Anterior cingulate cortex (tissue), 58 donors: ENCODE data around the gene SH3BP4.

ENCODE experiments used
- DNase-seq, 58 donors: peaks; one replicate each; lab custom pipeline; 2025; lab: John Stamatoyannopoulos, UW

SH3BP4 gene

DNA sequence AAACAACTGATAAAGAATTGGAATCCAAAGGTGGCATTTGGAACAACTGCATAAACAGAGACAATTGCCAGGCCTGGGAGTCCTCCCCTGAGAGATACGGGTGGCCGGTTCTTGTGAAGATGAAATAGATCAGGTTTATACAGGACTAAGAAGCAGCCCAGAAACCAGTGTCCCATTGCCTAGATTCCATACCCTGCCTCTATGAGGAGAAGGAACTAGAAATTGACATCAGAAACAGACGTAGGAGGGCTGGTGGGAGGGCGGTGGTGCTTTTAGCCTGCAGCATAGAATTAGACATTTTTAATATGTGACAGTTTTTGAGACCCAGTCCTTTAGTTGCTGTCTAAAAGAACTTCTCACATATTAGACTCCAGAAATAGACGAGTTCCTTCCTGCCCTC, 11.8 kb upstream of the SH3BP4 start:
- DNase-seq: no peak

- no peak for DNase-seq
These were observed 11.3 kb upstream of the SH3BP4 start for GRCh38 chr2:234940527-234940926.

GRCh38 chr2:234945339-234945873, 6.4 kb upstream of the SH3BP4 start:
- DNase-seq: no peak

DNA sequence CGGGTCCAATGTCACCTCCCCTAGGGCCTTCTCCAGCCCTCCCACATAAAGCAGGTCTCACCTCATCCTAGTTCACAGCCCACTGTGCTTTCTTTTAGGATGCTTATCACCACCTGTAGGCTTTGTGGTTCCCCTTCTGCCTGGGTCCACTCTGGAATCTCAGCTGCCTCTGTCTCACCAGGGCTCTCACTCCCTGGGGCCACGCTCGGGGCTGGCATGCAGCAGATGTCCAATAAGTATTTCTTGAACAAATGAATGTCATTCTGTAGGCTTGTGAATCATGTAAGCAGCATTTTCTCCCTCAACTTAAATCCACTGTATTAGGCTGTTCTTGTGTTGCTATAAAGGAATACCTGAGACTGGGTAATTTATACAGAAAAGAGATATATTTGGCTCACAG, 4.3 kb upstream of the SH3BP4 start:
- no peak for DNase-seq

- DNase-seq: no peak
These were observed 1.9 kb upstream of the SH3BP4 start for GRCh38 chr2:234949762-234950434.

DNA sequence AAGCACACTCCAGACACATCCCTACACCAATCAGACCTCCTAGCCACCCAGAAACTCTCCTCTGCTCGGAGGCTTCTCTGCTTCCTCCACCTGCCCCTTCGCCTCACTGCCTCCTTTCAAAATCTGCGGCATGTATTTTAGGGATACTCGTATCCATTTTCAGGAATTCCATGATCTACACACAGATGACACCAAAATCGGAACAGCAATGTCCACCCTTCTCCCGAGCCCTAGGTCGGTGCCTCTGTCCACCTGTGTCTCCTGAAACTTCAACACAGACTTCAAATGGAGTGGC, 1.4 kb upstream of the SH3BP4 start:
- DNase-seq: no peak

GRCh38 chr2:234950730-234951663, 820 bp upstream of the SH3BP4 start:
- peak in 1 of 58 donors; percentile 55 for DNase-seq

GRCh38 chr2:234952270-234953115, 676 bp downstream of the SH3BP4 start:
- DNase-seq: peak in 7 of 58 donors; percentile 16 to 38 (median 31)

DNA sequence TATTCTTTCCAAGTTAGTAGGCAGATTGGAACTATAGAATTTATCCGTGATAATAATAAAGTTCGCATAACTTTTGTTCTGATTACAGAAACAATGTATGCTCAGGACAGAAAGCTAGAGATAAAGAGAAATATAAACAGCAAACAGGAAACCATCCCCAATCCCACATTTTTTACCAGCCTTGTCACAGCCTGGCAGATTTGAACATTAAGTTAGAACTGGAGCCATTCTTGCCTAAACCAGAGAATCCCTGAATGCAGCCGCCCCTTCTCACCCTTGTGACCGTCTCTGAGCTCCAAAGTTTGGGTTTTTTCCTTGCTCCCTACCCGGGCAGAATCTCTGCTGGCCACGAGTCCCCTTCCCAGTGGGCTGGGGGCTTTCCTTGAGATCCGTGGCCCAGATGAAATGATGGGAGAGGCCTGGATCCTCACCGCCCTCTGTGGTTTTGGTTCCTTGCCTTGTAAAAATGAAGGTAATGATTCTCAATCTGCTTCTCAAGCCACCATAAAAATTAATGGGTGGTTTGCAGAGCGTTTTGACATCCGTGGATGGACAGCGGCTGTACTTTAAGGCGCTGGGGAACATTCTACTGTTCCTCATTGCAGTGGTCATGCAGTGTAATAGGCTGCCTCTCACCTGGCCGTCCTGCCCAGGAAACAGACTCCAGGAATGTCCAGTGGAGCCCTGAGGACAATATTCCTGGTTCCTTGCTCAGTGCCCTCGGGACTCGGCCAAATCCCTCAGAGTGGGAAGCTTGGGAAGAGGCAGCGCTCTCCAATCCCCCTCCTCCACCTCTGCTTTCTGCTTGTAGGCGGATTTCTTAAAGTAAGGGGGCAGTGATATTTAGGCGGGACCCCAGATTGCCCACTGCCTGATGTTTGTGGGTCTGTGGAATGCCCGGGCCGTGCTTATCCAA, 1.6 kb downstream of the SH3BP4 start:
- peak in 1 of 58 donors; percentile 29 for DNase-seq

DNA sequence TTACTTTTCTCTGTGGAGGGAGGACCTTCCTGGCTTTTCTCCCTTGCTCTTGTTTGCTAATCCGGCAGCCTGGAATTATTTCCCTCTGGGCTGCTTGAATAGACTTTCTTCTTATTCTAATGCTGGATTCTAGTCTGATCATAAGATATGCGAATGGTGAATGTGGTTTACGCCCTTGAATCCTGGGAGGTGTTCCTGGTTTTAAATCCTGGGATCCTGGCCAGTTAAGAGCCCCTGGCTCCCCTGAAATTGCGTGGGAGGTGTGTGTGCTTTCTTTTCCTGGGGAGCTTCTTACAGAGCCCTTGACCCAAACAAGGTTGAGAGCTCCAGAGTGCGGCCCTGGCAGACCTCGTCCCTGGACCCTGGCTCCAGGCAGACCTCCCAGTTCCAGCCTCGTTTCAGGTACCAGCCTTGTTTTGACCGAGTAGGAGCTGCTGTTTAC, 2.8 kb downstream of the SH3BP4 start:
- DNase-seq: peak in 1 of 58 donors; percentile 53

DNA sequence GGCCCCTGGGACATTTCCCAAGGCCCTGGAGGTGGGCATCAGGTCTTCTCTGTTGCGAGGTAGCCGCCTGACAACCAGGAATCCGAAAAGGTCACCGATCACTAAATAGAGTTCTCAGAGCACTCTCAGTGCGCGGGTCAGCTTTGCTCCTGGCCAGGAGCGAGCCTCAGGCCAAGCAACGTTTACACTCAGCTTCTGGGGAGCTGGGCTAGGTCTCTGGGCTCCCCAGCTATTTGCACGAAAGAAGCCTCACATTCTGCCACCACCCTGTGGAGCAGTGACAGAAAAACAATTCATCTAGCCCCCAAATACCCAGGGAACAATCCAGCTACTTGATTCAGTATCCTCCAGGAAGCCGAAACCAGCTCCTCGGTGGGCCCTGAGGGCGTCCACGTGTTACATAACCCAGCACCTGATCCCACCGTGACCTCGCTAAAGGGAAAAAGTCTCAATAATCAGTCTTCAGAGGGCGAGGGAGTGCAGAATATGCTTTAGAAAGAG, 3.3 kb downstream of the SH3BP4 start:
- peak in 1 of 58 donors; percentile 46 for DNase-seq

DNA sequence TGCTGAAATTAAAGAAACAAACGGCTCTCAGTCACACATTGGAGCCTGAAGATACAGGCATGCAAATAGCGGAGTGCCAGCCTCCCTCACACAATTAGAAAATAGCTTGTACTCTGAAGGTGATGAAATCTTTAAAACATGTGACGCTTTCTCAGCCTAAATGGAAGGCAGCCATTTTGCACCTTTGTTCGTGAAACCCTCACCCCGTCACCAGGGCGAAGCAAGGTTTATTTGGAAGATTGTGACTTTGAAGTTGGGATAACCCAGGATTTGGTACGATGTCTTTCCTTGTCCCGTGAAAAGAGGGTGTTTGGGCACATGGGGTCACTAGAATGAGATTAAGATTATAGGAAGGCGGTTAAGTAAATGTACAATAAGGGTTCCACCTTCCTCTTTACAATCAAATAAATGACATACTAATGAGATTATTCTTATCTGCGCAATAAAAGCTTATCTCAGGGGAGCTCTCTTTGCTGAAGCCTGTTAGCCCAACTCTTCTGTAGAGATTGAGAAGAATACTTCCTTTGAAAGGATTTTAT, 4.2 kb downstream of the SH3BP4 start:
- DNase-seq: no peak

DNA sequence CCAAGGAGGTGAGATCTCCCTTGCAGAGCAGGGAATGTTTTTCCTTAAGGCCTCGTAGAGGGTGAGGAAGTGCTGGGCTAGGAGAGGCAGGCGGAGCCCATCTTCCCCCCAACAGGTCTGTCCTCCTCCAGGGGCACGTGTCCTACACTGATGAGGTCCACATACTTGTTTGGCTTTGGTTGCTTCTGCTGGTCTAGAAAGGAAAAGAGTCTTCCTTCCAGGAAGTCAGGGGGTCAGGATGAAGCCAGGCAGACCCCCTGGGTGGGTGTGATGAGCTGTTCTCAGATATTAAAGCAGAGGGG, 6.0 kb downstream of the SH3BP4 start:
- DNase-seq: no peak

- no peak for DNase-seq
These were observed 6.5 kb downstream of the SH3BP4 start for GRCh38 chr2:234958311-234958710.

- DNase-seq: no peak
These were observed 7.1 kb downstream of the SH3BP4 start for GRCh38 chr2:234958746-234959395.

DNA sequence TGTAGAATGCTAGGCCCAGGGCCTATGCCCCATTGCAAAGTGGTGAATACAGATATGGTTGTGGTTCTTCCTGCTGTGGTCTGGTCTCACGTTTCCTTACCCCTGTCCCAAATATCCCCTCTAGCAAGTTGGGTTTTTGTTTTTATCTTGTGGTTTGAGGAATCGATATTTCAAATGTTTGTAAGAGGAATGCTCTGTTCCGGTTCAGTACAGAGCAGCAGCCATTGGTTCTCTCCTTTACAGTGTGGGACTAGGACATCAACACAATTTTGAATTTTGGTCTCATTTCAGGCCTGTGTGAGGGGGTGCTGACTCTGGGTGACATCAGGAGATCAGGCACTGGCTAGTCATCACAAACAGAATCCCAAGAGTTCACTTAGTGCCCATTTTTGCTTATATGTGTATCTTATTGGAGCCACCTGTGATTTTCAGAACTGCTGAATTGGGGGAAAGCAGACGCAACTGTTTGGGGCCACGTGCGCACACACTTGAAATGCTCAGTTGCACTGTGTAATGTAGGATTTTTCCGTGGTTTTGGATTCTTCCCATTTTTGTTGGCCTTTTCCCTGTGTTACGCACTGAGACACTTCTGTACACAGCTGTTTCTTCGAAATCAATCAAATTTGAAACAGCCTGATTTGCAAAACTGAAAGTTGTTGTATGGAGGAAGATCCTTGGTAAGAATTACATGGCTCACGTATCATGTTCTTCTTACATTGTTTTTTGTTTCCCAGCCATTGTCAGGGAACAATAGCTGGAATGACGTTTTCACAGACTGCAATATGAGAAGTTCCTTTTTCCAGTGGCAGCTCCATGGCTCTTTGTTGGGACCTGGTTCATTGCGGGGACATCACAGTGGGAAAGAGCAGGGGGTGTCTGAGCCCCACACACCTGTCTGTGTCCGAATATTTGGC, 8.6 kb downstream of the SH3BP4 start:
- DNase-seq: peak in 10 of 58 donors; percentile 16 to 70 (median 34)

GRCh38 chr2:234961784-234962183, 10.0 kb downstream of the SH3BP4 start:
- no peak for DNase-seq
